ENCODE data around the gene FKBP3. TPM values are rescaled to one million over a fixed set of nuclear protein-coding genes. Genes with fewer than 3 reads are reported as not detected.

FKBP3 gene
- polyA plus RNA-seq, 1 of the 3 experiments (the other 2 are of a cell fraction): 21.8 TPM

DNA sequence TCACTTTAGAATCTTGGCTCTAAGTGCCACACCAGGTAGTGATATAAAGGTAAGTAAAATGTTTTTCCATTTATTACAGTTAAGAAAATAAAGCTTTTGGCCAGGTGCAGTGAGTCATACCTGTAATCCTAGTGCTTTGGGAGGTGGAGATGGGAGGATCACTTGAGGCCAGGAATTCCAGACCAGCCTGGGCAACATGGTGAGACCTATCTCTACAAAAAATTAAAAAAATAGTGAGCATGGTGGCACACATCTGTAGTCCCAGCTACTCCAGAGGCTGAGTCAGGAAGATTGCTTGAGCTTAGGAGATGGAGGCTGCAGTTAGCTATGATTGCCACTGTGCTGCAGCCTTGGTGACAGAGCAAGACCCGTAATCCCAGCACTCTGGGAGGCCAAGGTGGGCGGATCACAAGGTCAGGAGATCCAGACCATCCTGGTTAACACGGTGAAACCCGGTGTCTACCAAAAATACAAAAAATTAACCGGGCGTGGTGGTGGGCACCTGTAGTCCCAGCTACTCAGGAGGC is 6.4 kb upstream of the FKBP3 start:
- H3K9me2 ChIP-seq: no peaks in the 10 kb centered on the region
- no peaks in the 10 kb centered on the region for H3F3A ChIP-seq (replicated peaks; ENCODE audit: insufficient read depth)
- 97% methylated on average over 4 of the region's 6 CpGs for WGBS (ENCODE audit: low lambda C conversion rate)
- no peaks in the 10 kb centered on the region for H3K36me3 ChIP-seq (replicated peaks in 1 of 2; ENCODE audit: control insufficient read depth in 1 of 2, insufficient read depth in 2 of 2, low read length in 1 of 2)
- no peak overlapping the region for H3K4me2 ChIP-seq
- TF ChIP-seq, protein P1, sequence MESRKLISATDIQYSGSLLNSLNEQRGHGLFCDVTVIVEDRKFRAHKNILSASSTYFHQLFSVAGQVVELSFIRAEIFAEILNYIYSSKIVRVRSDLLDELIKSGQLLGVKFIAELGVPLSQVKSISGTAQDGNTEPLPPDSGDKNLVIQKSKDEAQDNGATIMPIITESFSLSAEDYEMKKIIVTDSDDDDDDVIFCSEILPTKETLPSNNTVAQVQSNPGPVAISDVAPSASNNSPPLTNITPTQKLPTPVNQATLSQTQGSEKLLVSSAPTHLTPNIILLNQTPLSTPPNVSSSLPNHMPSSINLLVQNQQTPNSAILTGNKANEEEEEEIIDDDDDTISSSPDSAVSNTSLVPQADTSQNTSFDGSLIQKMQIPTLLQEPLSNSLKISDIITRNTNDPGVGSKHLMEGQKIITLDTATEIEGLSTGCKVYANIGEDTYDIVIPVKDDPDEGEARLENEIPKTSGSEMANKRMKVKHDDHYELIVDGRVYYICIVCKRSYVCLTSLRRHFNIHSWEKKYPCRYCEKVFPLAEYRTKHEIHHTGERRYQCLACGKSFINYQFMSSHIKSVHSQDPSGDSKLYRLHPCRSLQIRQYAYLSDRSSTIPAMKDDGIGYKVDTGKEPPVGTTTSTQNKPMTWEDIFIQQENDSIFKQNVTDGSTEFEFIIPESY (IDR thresholded peaks at IDR 0.05; ENCODE audit: borderline replicate concordance, low read depth): no peak
- no peak for TF ChIP-seq TCF12 (IDR thresholded peaks at IDR 0.05)
- TF ChIP-seq FOSL2 (IDR thresholded peaks at IDR 0.05; ENCODE audit: borderline replicate concordance, low read depth): no peak
- no peak for TF ChIP-seq NRF1 (IDR thresholded peaks at IDR 0.05; ENCODE audit: low read depth, low read length)
- no peak for TF ChIP-seq CHD2 (IDR thresholded peaks at IDR 0.05; ENCODE audit: low read length, partially characterized antibody)
- TF ChIP-seq, protein P2, sequence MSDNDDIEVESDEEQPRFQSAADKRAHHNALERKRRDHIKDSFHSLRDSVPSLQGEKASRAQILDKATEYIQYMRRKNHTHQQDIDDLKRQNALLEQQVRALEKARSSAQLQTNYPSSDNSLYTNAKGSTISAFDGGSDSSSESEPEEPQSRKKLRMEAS (IDR thresholded peaks at IDR 0.05; ENCODE audit: low read depth): no peak
- TF ChIP-seq RXRA (IDR thresholded peaks at IDR 0.05; ENCODE audit: borderline replicate concordance, low read depth): no peak
- no peak for TF ChIP-seq JUND (IDR thresholded peaks at IDR 0.05)
- no peak for TF ChIP-seq EZH2phosphoT487 (IDR thresholded peaks at IDR 0.05; ENCODE audit: borderline replicate concordance, low read depth)
- no peak for TF ChIP-seq SIN3A (IDR thresholded peaks at IDR 0.05; ENCODE audit: borderline replicate concordance, low read depth, low read length)
- no peak for TF ChIP-seq RFX5 (IDR thresholded peaks at IDR 0.05; ENCODE audit: low read length)
- CTCF ChIA-PET: no interaction called here
- no peak overlapping the region for H3K9ac ChIP-seq
- no peak for DNase-seq
- no peaks in the 10 kb centered on the region for H4K20me1 ChIP-seq (ENCODE audit: insufficient read depth)
- no peak overlapping the region for H2AFZ ChIP-seq (ENCODE audit: low read depth)
- no peaks in the 10 kb centered on the region for H3K27me3 ChIP-seq (ENCODE audit: insufficient read depth)
- no peak overlapping the region for H3K27ac ChIP-seq (ENCODE audit: low read depth in 2 of 2, low read length in 1 of 2)
- H3K4me1 ChIP-seq (ENCODE audit: control insufficient read depth in 1 of 2, insufficient read depth in 2 of 2, low read depth in 1 of 2, low read length in 1 of 2): no peaks in the 10 kb centered on the region; a peak in 2 of 4 replicates
- peaks cover 39% of the 10 kb centered on the region for H3K79me2 ChIP-seq (ENCODE audit: insufficient read depth)
- no peak overlapping the region for H3K4me3 ChIP-seq (ENCODE audit: low read depth in 2 of 2, low read length in 1 of 2)
- H3K9me3 ChIP-seq: no peaks in the 10 kb centered on the region
- POLR2A ChIA-PET: no interaction called here

DNA sequence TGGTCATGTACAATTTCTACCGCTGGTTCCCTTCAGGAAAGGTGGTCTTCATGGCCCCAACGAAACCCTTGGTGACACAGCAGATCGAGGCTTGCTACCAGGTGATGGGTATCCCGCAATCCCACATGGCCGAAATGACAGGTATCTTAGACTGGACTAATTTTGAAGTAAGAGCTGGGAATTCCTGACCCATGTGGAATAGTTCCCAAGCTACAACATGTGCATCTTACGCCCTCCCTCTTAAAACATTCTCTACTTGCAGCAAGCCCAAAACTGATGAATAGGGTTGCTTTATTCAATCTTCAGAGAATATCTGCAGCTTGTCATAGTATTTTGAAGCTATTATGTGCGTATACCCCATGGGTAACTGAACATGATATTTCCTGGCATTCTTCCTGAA is 2.1 kb upstream of the FKBP3 start:
- peak overlapping the region; percentile 68 to 77 for H3K4me3 ChIP-seq (ENCODE audit: low read depth in 2 of 2, low read length in 1 of 2)
- H3K4me2 ChIP-seq: peak overlapping the region; percentile 72
- no peaks in the 10 kb centered on the region for H3K27me3 ChIP-seq (ENCODE audit: insufficient read depth)
- H3K9ac ChIP-seq: peak overlapping the region; percentile 57; the same call in 1 of the 2 replicates
- peaks cover 5% of the 10 kb centered on the region for H3F3A ChIP-seq (replicated peaks; ENCODE audit: insufficient read depth)
- CTCF ChIA-PET: interaction anchor here (0.9 to 1.1 kb wide), 2 partner anchors 117 to 223 kb away, joined by 3 read pairs; partner anchors contain the start of gene MIS18BP1
- H3K27ac ChIP-seq (ENCODE audit: low read depth in 2 of 2, low read length in 1 of 2): peak overlapping the region in 1 of 2 experiments; percentile 47; a peak in 2 of 4 replicates
- H3K9me2 ChIP-seq: no peaks in the 10 kb centered on the region
- H3K36me3 ChIP-seq (replicated peaks in 1 of 2; ENCODE audit: control insufficient read depth in 1 of 2, insufficient read depth in 2 of 2, low read length in 1 of 2): no peaks in the 10 kb centered on the region
- TF ChIP-seq MXI1 (IDR thresholded peaks at IDR 0.05; ENCODE audit: low read depth, low read length) (peak; percentile 17; the same call in 1 of the 2 replicates), GATA2 (CRISPR knock-in tag; IDR thresholded peaks at IDR 0.05) (no peak), JUND (IDR thresholded peaks at IDR 0.05) (no peak)
- TF ChIP-seq, protein P3, sequence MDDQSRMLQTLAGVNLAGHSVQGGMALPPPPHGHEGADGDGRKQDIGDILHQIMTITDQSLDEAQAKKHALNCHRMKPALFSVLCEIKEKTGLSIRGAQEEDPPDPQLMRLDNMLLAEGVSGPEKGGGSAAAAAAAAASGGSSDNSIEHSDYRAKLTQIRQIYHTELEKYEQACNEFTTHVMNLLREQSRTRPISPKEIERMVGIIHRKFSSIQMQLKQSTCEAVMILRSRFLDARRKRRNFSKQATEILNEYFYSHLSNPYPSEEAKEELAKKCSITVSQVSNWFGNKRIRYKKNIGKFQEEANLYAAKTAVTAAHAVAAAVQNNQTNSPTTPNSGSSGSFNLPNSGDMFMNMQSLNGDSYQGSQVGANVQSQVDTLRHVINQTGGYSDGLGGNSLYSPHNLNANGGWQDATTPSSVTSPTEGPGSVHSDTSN (IDR thresholded peaks at IDR 0.05): no peak
- WGBS (ENCODE audit: low lambda C conversion rate): 7% methylated on average over 2 of the region's 7 CpGs
- no peak for DNase-seq
- POLR2A ChIA-PET: interaction anchor here (1.2 kb wide), 1 partner anchor 174 kb away, joined by 3 read pairs; the partner anchor contains the start of genes KLHL28 and TOGARAM1
- H3K79me2 ChIP-seq (ENCODE audit: insufficient read depth): peaks cover 64% of the 10 kb centered on the region
- H3K4me1 ChIP-seq (ENCODE audit: control insufficient read depth in 1 of 2, insufficient read depth in 2 of 2, low read depth in 1 of 2, low read length in 1 of 2): no peaks in the 10 kb centered on the region; a peak in 3 of 4 replicates
- H2AFZ ChIP-seq (ENCODE audit: low read depth): peak overlapping the region; percentile 76; the same call in 1 of the 2 replicates
- H4K20me1 ChIP-seq (ENCODE audit: insufficient read depth): no peaks in the 10 kb centered on the region
- H3K9me3 ChIP-seq: no peaks in the 10 kb centered on the region
